OCI-LY7 (cell line): ENCODE results near the gene PSENEN.

Source experiments
- EZH2phosphoT487 ChIP-seq: fragments of 200-600 bp; sonication (generic); IDR thresholded peaks from 2 replicates; pipeline ENCODE4 v1.6.1; 2018; ENCODE audit warnings: low read depth, borderline replicate concordance, mild to moderate bottlenecking, mixed run types, antibody characterized with exemption, low read length, moderate library complexity, mixed read lengths
- TF ChIP-seq, protein P1 (sequence below): fragments of 200-600 bp; sonication (generic); conservative IDR thresholded peaks from 2 replicates; pipeline ENCODE4 v1.5.1; 2014; ENCODE audit warnings: mild to moderate bottlenecking, antibody characterized with exemption, low read length, moderate library complexity, mixed read lengths

DNA sequence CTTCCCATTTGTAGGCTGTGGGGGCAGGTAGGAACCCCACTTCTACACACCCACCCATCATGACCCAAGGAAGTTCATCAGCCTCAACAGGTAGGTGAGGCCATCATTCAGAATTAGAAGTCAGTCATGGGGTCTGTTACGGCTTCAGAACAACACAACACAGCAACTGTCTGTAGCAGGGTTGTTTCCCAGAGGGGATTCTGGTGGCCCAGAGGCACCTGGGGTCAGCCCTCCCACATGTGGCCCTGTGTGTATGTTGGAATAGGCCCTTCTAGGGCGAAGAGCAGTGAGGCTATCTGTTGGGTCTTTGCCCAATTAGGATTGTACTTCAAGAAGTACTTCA is 6.6 kb upstream of the PSENEN start:
- TF ChIP-seq, protein P1, sequence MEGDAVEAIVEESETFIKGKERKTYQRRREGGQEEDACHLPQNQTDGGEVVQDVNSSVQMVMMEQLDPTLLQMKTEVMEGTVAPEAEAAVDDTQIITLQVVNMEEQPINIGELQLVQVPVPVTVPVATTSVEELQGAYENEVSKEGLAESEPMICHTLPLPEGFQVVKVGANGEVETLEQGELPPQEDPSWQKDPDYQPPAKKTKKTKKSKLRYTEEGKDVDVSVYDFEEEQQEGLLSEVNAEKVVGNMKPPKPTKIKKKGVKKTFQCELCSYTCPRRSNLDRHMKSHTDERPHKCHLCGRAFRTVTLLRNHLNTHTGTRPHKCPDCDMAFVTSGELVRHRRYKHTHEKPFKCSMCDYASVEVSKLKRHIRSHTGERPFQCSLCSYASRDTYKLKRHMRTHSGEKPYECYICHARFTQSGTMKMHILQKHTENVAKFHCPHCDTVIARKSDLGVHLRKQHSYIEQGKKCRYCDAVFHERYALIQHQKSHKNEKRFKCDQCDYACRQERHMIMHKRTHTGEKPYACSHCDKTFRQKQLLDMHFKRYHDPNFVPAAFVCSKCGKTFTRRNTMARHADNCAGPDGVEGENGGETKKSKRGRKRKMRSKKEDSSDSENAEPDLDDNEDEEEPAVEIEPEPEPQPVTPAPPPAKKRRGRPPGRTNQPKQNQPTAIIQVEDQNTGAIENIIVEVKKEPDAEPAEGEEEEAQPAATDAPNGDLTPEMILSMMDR: no peak
- TF ChIP-seq EZH2phosphoT487: no peak
